Hepatocyte (in vitro differentiated cells): Measurements from ENCODE around the gene OR2T29. TPM values are rescaled to one million over a fixed set of nuclear protein-coding genes. Genes with fewer than 3 reads are reported as not detected.

Source experiments
- DNase-seq: peaks from one replicate; pipeline ENCODE4 v3.0.0-alpha.2; 2016; ENCODE audit warnings: low spot score
- H2AFZ ChIP-seq: fragments of 200-600 bp; sonication (generic); 2 replicates; pipeline ENCODE4 v1.6.0; 2016; ENCODE audit warnings: antibody characterized with exemption, mild to moderate bottlenecking
- H3K27ac ChIP-seq: fragments of 200-600 bp; sonication (generic); 2 replicates; pipeline ENCODE4 v1.5.1; 2016; ENCODE audit warnings: mild to moderate bottlenecking
- H3K27me3 ChIP-seq: fragments of 200-600 bp; sonication (generic); 2 replicates; pipeline ENCODE4 v1.6.1; 2016
- H3K36me3 ChIP-seq: fragments of 200-600 bp; sonication (generic); replicated peaks from 2 replicates; pipeline ENCODE4 v1.5.1; 2016; ENCODE audit warnings: low read depth; ENCODE audit not compliant: insufficient read depth
- H3K4me1 ChIP-seq: fragments of 200-600 bp; sonication (generic); 2 replicates; pipeline ENCODE4 v1.5.1; 2016; ENCODE audit warnings: mild to moderate bottlenecking, moderate library complexity; ENCODE audit not compliant: insufficient read depth
- H3K4me2 ChIP-seq: fragments of 200-600 bp; sonication (generic); 2 replicates; pipeline ENCODE4 v1.6.0; 2016
- H3K4me3 ChIP-seq: fragments of 200-600 bp; sonication (generic); 2 replicates; pipeline ENCODE4 v1.5.1; 2016; ENCODE audit warnings: mild to moderate bottlenecking
- H3K79me2 ChIP-seq: fragments of 200-600 bp; sonication (generic); 2 replicates; pipeline ENCODE4 v1.6.0; 2017; ENCODE audit warnings: mild to moderate bottlenecking
- H3K9me2 ChIP-seq: fragments of 200-600 bp; sonication (generic); replicated peaks from 2 replicates; pipeline ENCODE4 v1.6.0; 2017; ENCODE audit warnings: mild to moderate bottlenecking; ENCODE audit not compliant: insufficient read depth
- H3K9me3 ChIP-seq: fragments of 200-600 bp; sonication (generic); 2 replicates; pipeline ENCODE4 v1.5.1; 2016; ENCODE audit warnings: low read depth, mild to moderate bottlenecking
- H4K20me1 ChIP-seq: fragments of 200-600 bp; sonication (generic); 2 replicates; pipeline ENCODE4 v1.6.0; 2016; ENCODE audit warnings: mild to moderate bottlenecking; ENCODE audit not compliant: insufficient read depth, poor library complexity, severe bottlenecking
- CTCF ChIP-seq: fragments of 200-600 bp; sonication (generic); IDR thresholded peaks from 2 replicates; pipeline ENCODE4 v1.5.1; 2016; ENCODE audit warnings: antibody characterized with exemption, mild to moderate bottlenecking; ENCODE audit not compliant: poor library complexity
- EZH2 ChIP-seq: fragments of 200-600 bp; sonication (generic); IDR thresholded peaks from 2 replicates; pipeline ENCODE4 v1.6.1; 2016; ENCODE audit warnings: antibody characterized with exemption, mild to moderate bottlenecking, borderline replicate concordance
- EZH2phosphoT487 ChIP-seq: fragments of 200-600 bp; sonication (generic); IDR thresholded peaks from one replicate; pipeline ENCODE4 v1.6.1; 2018; ENCODE audit warnings: antibody characterized with exemption, mild to moderate bottlenecking, low read depth, moderate library complexity; ENCODE audit not compliant: unreplicated experiment, severe bottlenecking
- WGBS: methylation state at CpG from one replicate; pipeline ENCODE4 v1.1.6; 2016; ENCODE audit warnings: low lambda C conversion rate; ENCODE audit errors: missing lambda C conversion rate; 5-methylcytosine and 5-hydroxymethylcytosine counted together
- polyA plus RNA-seq: library from polyadenylated mRNA; unstranded; fragments of >200 nt; fragmentation: Nextera tagmentation; extraction: Ambion mirVana; gene quantifications from 2 replicates; pipeline ENCODE4 v1.2.1, GENCODE V29; 2016
- total RNA-seq: library from RNA; depleted of rRNA; stranded (reverse); fragments of >200 nt; gene quantifications from 2 replicates; pipeline ENCODE4 v1.2.3, GENCODE V29; 2014

Gene OR2T29
- total and polyA plus RNA-seq, 2 experiments from 2014 or later = not detected

- no peak for TF ChIP-seq EZH2
- no peak for TF ChIP-seq EZH2phosphoT487
- no peak for TF ChIP-seq CTCF
- no peak within 1 kb of the TSS for H3K27ac ChIP-seq
- no peaks in the 10 kb centered on the region for H3K9me2 ChIP-seq
- no peak for DNase-seq
- H3K4me1 ChIP-seq = no peaks in the 10 kb centered on the region
- no peaks in the 10 kb centered on the region for H3K27me3 ChIP-seq
- H2AFZ ChIP-seq = no peak within 1 kb of the TSS
- peaks cover under 1% of the 10 kb centered on the region for H3K9me3 ChIP-seq
- no peak within 1 kb of the TSS for H3K4me3 ChIP-seq
- no peaks in the 10 kb centered on the region for H4K20me1 ChIP-seq
- H3K36me3 ChIP-seq = no peaks in the 10 kb centered on the region
- no peak within 1 kb of the TSS for H3K4me2 ChIP-seq
- WGBS = 67% methylated on average over 6 of the region's 6 CpGs
- H3K79me2 ChIP-seq = no peaks in the 10 kb centered on the region
Measured at GRCh38 chr1:248597589-248597988, 35.0 kb upstream of the OR2T29 start, which contains the start of gene OR2T10. OR2T10 (minus strand) TSS chr1:248597700; CDS start chr1:248593768, 3,932 bp downstream.

DNA sequence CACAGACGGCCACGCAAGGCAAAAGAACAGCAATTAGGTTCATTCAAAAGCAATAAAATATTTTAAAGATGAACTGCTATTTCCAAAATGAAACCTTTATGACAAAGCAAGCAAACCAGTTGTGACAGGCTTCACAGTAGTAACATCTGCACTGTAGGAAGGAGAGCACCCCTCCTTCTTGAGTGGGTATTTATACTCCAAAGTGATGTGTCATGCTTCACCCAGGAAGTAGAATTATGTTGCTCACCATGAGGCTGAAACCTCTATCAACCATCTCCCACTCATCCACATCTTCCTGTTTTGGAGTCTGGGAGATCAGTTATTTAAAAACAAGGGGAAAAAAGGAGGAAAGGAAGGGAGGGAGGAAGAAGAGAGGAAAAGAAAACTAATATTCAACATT, 34.0 kb upstream of the OR2T29 start:
- WGBS = 96% methylated on average over 2 of the region's 2 CpGs
- no peaks in the 10 kb centered on the region for H3K4me1 ChIP-seq
- H2AFZ ChIP-seq = no peak overlapping the region
- peaks cover 2% of the 10 kb centered on the region for H3K9me3 ChIP-seq
- TF ChIP-seq CTCF (no peak), EZH2 (no peak), EZH2phosphoT487 (no peak)
- H3K79me2 ChIP-seq = no peaks in the 10 kb centered on the region
- no peak overlapping the region for H3K27ac ChIP-seq
- H3K9me2 ChIP-seq = no peaks in the 10 kb centered on the region
- H3K4me3 ChIP-seq = no peak overlapping the region
- H4K20me1 ChIP-seq = no peaks in the 10 kb centered on the region
- no peak overlapping the region for H3K4me2 ChIP-seq
- H3K27me3 ChIP-seq = no peaks in the 10 kb centered on the region
- DNase-seq = no peak
- H3K36me3 ChIP-seq = no peaks in the 10 kb centered on the region

GRCh38 chr1:248593226-248593625, 30.7 kb upstream of the OR2T29 start:
- no peak overlapping the region for H3K4me3 ChIP-seq
- TF ChIP-seq CTCF (no peak), EZH2 (no peak), EZH2phosphoT487 (no peak)
- H3K27me3 ChIP-seq = no peaks in the 10 kb centered on the region
- DNase-seq = no peak
- no peaks in the 10 kb centered on the region for H3K4me1 ChIP-seq
- H3K27ac ChIP-seq = no peak overlapping the region
- H3K79me2 ChIP-seq = no peaks in the 10 kb centered on the region
- no peaks in the 10 kb centered on the region for H4K20me1 ChIP-seq
- H3K9me3 ChIP-seq = peaks cover 2% of the 10 kb centered on the region
- H3K36me3 ChIP-seq = no peaks in the 10 kb centered on the region
- no peak overlapping the region for H3K4me2 ChIP-seq
- no peak overlapping the region for H2AFZ ChIP-seq
- H3K9me2 ChIP-seq = no peaks in the 10 kb centered on the region
- WGBS = 59% methylated on average over 5 of the region's 5 CpGs

GRCh38 chr1:248592655-248593054, 30.1 kb upstream of the OR2T29 start:
- Histone ChIP-seq H4K20me1 (no peaks in the 10 kb centered on the region), H3K27ac (no peak overlapping the region), H3K27me3 (no peaks in the 10 kb centered on the region), H3K9me2 (no peaks in the 10 kb centered on the region), H2AFZ (no peak overlapping the region), H3K79me2 (no peaks in the 10 kb centered on the region), H3K4me1 (no peaks in the 10 kb centered on the region), H3K36me3 (no peaks in the 10 kb centered on the region), H3K4me2 (no peak overlapping the region), H3K4me3 (no peak overlapping the region), H3K9me3 (peaks cover 2% of the 10 kb centered on the region)
- TF ChIP-seq CTCF (no peak), EZH2phosphoT487 (no peak), EZH2 (no peak)
- 38% methylated on average over 1 of the region's 1 CpG for WGBS
- DNase-seq = no peak
